Measurements from ENCODE around the gene NSFL1C. TPM values are rescaled to one million over a fixed set of nuclear protein-coding genes. Genes with fewer than 3 reads are reported as not detected.

Gene NSFL1C
- total and polyA plus RNA-seq, 8 donors = 23.7 to 43.8 (median 32.7) TPM

GRCh38 chr20:1423625-1424106 is 43.0 kb downstream of the NSFL1C start:
- H3K27ac ChIP-seq = no peak overlapping the region
- intact Hi-C loops (cut with DNase I) = no loop called here
- H3K9me3 ChIP-seq = no peaks in the 10 kb centered on the region
- no peak for FAIRE-seq
- H3K4me3 ChIP-seq = no peak overlapping the region
- no peaks in the 10 kb centered on the region for H3K36me3 ChIP-seq
- WGBS, 2 donors = 24 to 38% methylated on average over 7 of the region's 7 CpGs
- peak in 4 of 6 donors; percentile 34 to 55 (median 42) for DNase-seq
- H3K4me1 ChIP-seq = no peaks in the 10 kb centered on the region
- no peaks in the 10 kb centered on the region for H3K27me3 ChIP-seq
- no peak for TF ChIP-seq CTCF (IDR thresholded peaks at IDR 0.05)
- peak; percentile 67 to 87 (median 85) for ATAC-seq

GRCh38 chr20:1423206-1423605 is 43.4 kb downstream of the NSFL1C start:
- intact Hi-C loops (cut with DNase I) = no loop called here
- H3K4me3 ChIP-seq = no peak overlapping the region
- no peaks in the 10 kb centered on the region for H3K27me3 ChIP-seq
- TF ChIP-seq CTCF (IDR thresholded peaks at IDR 0.05) = no peak
- H3K4me1 ChIP-seq = no peaks in the 10 kb centered on the region
- FAIRE-seq = no peak
- H3K36me3 ChIP-seq = no peaks in the 10 kb centered on the region
- no peak overlapping the region for H3K27ac ChIP-seq
- 80 to 86% methylated on average over 6 of the region's 6 CpGs for WGBS, 2 donors
- no peaks in the 10 kb centered on the region for H3K9me3 ChIP-seq
- no peak for ATAC-seq
- DNase-seq = no peak

- no peaks in the 10 kb centered on the region for H3K9me3 ChIP-seq
- no peaks in the 10 kb centered on the region for H3K36me3 ChIP-seq
- FAIRE-seq (no peak), ATAC-seq (no peak), DNase-seq (no peak)
- no peaks in the 10 kb centered on the region for H3K27me3 ChIP-seq
- H3K27ac ChIP-seq = no peak overlapping the region
- WGBS, 2 donors = 40 to 51% methylated on average over 3 of the region's 3 CpGs
- no peaks in the 10 kb centered on the region for H3K4me1 ChIP-seq
- intact Hi-C loops (cut with DNase I) = no loop called here
- H3K4me3 ChIP-seq = no peak overlapping the region
- TF ChIP-seq CTCF (IDR thresholded peaks at IDR 0.05) = no peak
Measured at GRCh38 chr20:1422753-1423152, 43.9 kb downstream of the NSFL1C start.

GRCh38 chr20:1420066-1420465 is 46.6 kb downstream of the NSFL1C start:
- TF ChIP-seq CTCF (IDR thresholded peaks at IDR 0.05) = no peak
- WGBS, 2 donors = 75 to 88% methylated on average over 4 of the region's 4 CpGs
- ATAC-seq (no peak), DNase-seq (no peak), FAIRE-seq (no peak)
- Histone ChIP-seq H3K9me3 (no peaks in the 10 kb centered on the region), H3K4me1 (no peaks in the 10 kb centered on the region), H3K4me3 (no peak overlapping the region), H3K27me3 (no peaks in the 10 kb centered on the region), H3K36me3 (no peaks in the 10 kb centered on the region), H3K27ac (no peak overlapping the region)
- intact Hi-C loops (cut with DNase I) = no loop called here

GRCh38 chr20:1418350-1418749 is 48.3 kb downstream of the NSFL1C start:
- DNase-seq = no peak
- no peak for TF ChIP-seq CTCF (IDR thresholded peaks at IDR 0.05)
- no peak for FAIRE-seq
- Histone ChIP-seq H3K4me1 (no peaks in the 10 kb centered on the region), H3K36me3 (no peaks in the 10 kb centered on the region), H3K27me3 (no peaks in the 10 kb centered on the region), H3K27ac (no peak overlapping the region), H3K9me3 (no peaks in the 10 kb centered on the region), H3K4me3 (no peak overlapping the region)
- ATAC-seq = no peak
- intact Hi-C loops (cut with DNase I) = no loop called here
- WGBS, 2 donors = 37 to 48% methylated on average over 3 of the region's 3 CpGs

Measured in pancreas (tissue), 10 donors.